ENCODE results near the gene MTUS2. TPM values are rescaled to one million over a fixed set of nuclear protein-coding genes. Genes with fewer than 3 reads are reported as not detected.

MTUS2 gene
- polyA plus RNA-seq, 2 of the 4 experiments (the other 2 are of a cell fraction) = not detected

DNA sequence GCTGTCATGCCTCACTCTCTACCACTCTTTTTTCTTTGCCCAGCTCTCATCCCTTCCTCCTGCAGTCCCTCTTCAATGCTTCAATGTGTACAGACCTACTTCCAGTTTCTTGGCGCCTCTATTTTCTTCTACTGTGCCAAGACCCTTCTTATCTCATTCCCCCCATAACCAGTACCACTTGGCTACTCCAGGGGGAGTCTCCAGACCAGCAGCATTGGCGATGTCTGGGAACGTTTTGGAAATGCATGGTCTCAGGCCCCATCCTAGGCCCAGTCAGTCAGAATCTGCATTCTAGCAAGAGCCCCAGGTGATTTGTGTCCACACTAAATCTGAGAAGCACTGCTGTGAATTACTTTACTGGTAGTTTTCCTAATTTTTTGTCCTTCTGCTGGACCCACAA, 577.1 kb downstream of the MTUS2 start (continued):
- TF ChIP-seq CBX8 (IDR thresholded peaks at IDR 0.05) = no peak

DNA sequence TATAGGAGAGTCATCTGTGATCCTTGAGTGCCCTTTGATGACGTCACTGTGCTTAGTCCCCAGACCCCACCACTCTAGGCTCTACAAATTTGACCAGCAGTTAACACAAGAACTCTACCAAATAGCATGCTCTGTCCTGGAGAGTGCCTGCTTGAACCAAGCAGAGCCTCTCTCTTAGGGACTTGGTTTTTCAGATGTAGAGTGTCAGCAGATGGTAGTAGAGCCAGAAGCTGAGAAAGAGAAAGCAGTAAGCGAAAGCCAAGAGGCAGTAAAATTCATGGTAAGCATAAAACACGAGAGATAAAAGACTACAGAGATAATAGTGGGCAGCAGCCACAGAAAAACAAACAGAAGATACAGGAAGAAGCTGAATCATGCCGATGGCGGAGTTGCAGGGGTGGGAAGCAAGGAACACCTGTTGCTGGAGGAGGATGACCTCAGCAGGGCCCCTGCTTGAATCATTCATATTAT, 582.1 kb downstream of the MTUS2 start:
- ATAC-seq = no peak
- TF ChIP-seq, protein P1, sequence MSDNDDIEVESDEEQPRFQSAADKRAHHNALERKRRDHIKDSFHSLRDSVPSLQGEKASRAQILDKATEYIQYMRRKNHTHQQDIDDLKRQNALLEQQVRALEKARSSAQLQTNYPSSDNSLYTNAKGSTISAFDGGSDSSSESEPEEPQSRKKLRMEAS (IDR thresholded peaks at IDR 0.05) = no peak
- DNase-seq (ENCODE audit: low read depth in 1 of 2, low spot score in 1 of 2) = no peak
- CTCF ChIA-PET = no interaction called here
- Histone ChIP-seq H3K4me2 (no peak overlapping the region), H3K9me3 (no peaks in the 10 kb centered on the region), H3K4me3 (no peak overlapping the region), H3K4me1 (no peaks in the 10 kb centered on the region), H3K27ac (no peak overlapping the region)
- WGBS (ENCODE audit: missing lambda C conversion rate) = 7% methylated on average over 5 of the region's 5 CpGs
- FAIRE-seq = no peak
- POLR2A ChIA-PET = no interaction called here

DNA sequence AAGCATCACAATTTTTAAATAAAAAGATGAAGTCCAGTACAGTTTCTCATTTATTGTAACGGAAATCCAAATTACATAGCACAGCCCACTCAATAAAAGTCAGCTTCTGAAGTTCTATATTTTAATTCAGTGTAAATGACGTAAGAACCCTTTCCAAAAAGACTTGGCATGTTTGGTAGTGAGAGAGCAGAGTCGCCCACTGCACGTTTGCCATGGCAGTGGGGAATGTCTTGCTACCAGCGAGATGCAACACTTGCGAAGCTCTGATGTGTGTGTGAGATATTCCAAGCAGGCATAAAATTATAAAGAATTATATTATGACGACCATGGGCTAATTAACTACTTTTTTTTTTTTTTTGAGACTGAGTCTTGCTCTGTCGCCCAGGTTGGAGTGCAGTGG, 585.3 kb downstream of the MTUS2 start:
- no peak for FAIRE-seq
- TF ChIP-seq, protein P2, sequence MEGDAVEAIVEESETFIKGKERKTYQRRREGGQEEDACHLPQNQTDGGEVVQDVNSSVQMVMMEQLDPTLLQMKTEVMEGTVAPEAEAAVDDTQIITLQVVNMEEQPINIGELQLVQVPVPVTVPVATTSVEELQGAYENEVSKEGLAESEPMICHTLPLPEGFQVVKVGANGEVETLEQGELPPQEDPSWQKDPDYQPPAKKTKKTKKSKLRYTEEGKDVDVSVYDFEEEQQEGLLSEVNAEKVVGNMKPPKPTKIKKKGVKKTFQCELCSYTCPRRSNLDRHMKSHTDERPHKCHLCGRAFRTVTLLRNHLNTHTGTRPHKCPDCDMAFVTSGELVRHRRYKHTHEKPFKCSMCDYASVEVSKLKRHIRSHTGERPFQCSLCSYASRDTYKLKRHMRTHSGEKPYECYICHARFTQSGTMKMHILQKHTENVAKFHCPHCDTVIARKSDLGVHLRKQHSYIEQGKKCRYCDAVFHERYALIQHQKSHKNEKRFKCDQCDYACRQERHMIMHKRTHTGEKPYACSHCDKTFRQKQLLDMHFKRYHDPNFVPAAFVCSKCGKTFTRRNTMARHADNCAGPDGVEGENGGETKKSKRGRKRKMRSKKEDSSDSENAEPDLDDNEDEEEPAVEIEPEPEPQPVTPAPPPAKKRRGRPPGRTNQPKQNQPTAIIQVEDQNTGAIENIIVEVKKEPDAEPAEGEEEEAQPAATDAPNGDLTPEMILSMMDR (IDR thresholded peaks at IDR 0.05) = no peak
- TF ChIP-seq NPAS2 (CRISPR knock-in tag; IDR thresholded peaks at IDR 0.05; ENCODE audit: borderline replicate concordance) = no peak
- no peak for TF ChIP-seq HOXB13 (CRISPR knock-in tag; IDR thresholded peaks at IDR 0.05; ENCODE audit: low read depth)
- TF ChIP-seq CHD4 (IDR thresholded peaks at IDR 0.05; ENCODE audit: borderline replicate concordance) = no peak
- TF ChIP-seq, protein P3, sequence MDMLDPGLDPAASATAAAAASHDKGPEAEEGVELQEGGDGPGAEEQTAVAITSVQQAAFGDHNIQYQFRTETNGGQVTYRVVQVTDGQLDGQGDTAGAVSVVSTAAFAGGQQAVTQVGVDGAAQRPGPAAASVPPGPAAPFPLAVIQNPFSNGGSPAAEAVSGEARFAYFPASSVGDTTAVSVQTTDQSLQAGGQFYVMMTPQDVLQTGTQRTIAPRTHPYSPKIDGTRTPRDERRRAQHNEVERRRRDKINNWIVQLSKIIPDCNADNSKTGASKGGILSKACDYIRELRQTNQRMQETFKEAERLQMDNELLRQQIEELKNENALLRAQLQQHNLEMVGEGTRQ (IDR thresholded peaks at IDR 0.05) = no peak
- TF ChIP-seq POLR2AphosphoS2 (conservative IDR thresholded peaks at IDR 0.05; ENCODE audit: low read length) = no peak
- no peak for TF ChIP-seq JUN (IDR thresholded peaks at IDR 0.05)
- no peak for TF ChIP-seq NR3C1 (IDR thresholded peaks at IDR 0.05)
- no peak for TF ChIP-seq ZC3H11A (IDR thresholded peaks at IDR 0.05)
- TF ChIP-seq ESRRA (IDR thresholded peaks at IDR 0.05; ENCODE audit: borderline replicate concordance, low read length) = no peak
- TF ChIP-seq, protein P4, sequence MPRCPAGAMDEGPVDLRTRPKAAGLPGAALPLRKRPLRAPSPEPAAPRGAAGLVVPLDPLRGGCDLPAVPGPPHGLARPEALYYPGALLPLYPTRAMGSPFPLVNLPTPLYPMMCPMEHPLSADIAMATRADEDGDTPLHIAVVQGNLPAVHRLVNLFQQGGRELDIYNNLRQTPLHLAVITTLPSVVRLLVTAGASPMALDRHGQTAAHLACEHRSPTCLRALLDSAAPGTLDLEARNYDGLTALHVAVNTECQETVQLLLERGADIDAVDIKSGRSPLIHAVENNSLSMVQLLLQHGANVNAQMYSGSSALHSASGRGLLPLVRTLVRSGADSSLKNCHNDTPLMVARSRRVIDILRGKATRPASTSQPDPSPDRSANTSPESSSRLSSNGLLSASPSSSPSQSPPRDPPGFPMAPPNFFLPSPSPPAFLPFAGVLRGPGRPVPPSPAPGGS (IDR thresholded peaks at IDR 0.05) = no peak
- no peak for TF ChIP-seq GATA3 (IDR thresholded peaks at IDR 0.05; ENCODE audit: borderline replicate concordance)
- no peak for TF ChIP-seq MAFK (IDR thresholded peaks at IDR 0.05; ENCODE audit: partially characterized antibody)
- TF ChIP-seq, protein P1 (IDR thresholded peaks at IDR 0.05) = no peak
- TF ChIP-seq CEBPB (IDR thresholded peaks at IDR 0.05) = no peak
- TF ChIP-seq KDM5A (IDR thresholded peaks at IDR 0.05) = no peak
- no peak for TF ChIP-seq MAZ (IDR thresholded peaks at IDR 0.05; ENCODE audit: borderline replicate concordance, low read depth, low read length)
- TF ChIP-seq HOXB5 (CRISPR knock-in tag; IDR thresholded peaks at IDR 0.05) = no peak
- TF ChIP-seq TFCP2L1 (CRISPR knock-in tag; IDR thresholded peaks at IDR 0.05) = no peak
- Histone ChIP-seq H3K27ac (no peak overlapping the region), H3K4me1 (no peaks in the 10 kb centered on the region), H3K4me3 (no peak overlapping the region), H3K9me3 (no peaks in the 10 kb centered on the region), H3K4me2 (no peak overlapping the region)
- DNase-seq (ENCODE audit: low read depth in 1 of 2, low spot score in 1 of 2) = no peak
- no peak for ATAC-seq
- POLR2A ChIA-PET = no interaction called here
- WGBS (ENCODE audit: missing lambda C conversion rate) = 36% methylated on average over 8 of the region's 8 CpGs
- CTCF ChIA-PET = interaction anchor here (0.9 kb wide), 1 partner anchor 37 kb away, joined by 4 read pairs; no protein-coding TSS in a partner anchor
